Cardiac muscle cell (in vitro differentiated cells and primary cell): ENCODE results near the gene ACVRL1. TPM values are rescaled to one million over a fixed set of nuclear protein-coding genes. Genes with fewer than 3 reads are reported as not detected.
A peak's percentile ranks its signal among the peaks of the same experiment; 100 is the strongest.

Source experiments
- DNase-seq, 2 donors: peaks; one replicate each; pipeline versions ENCODE4 v3.0.0 to v3.0.0-alpha.2; 2010 to 2017; ENCODE audit warnings: low read depth in 1 of 2, low spot score in 1 of 2
- H3K27ac ChIP-seq: fragments of 200-600 bp; sonication (generic); 2 replicates; pipeline ENCODE4 v1.5.1; 2016
- H3K27me3 ChIP-seq: fragments of 200-600 bp; sonication (generic); 2 replicates; pipeline ENCODE4 v1.6.0; 2016; ENCODE audit warnings: control low read depth
- H3K36me3 ChIP-seq: fragments of 200-600 bp; sonication (generic); 2 replicates; pipeline ENCODE4 v1.5.1; 2016; ENCODE audit warnings: control low read depth
- H3K4me1 ChIP-seq: fragments of 200-600 bp; sonication (generic); 2 replicates; pipeline ENCODE4 v1.8.1; 2017; ENCODE audit warnings: low read depth, mild to moderate bottlenecking, mixed run types
- H3K4me3 ChIP-seq: fragments of 200-600 bp; sonication (generic); 2 replicates; pipeline ENCODE4 v1.5.1; 2016; ENCODE audit warnings: mild to moderate bottlenecking
- H3K9me3 ChIP-seq: fragments of 200-600 bp; sonication (generic); 2 replicates; pipeline ENCODE4 v1.5.1; 2017; ENCODE audit warnings: low read depth, mild to moderate bottlenecking, control low read depth
- polyA plus RNA-seq: library from polyadenylated mRNA; unstranded; fragments of >200 nt; fragmentation: Nextera tagmentation; extraction: Ambion mirVana; gene quantifications from 2 replicates; pipeline ENCODE4 v1.2.1, GENCODE V29; 2016
- total RNA-seq: library from RNA; depleted of rRNA; stranded (reverse); fragments of >200 nt; gene quantifications from 2 replicates; pipeline ENCODE4 v1.2.3, GENCODE V29; 2016
- TF ChIP-seq, protein P1 (sequence below): IDR thresholded peaks from 2 replicates; pipeline ENCODE4 v1.5.1; 2012; ENCODE audit warnings: low read depth, mild to moderate bottlenecking, low read length

Gene ACVRL1
- total and polyA plus RNA-seq, 2 experiments from 2014 or later: 5.5 TPM; not detected in 1

GRCh38 chr12:51922146-51922545 lies 14.8 kb downstream of the ACVRL1 start:
- H3K4me3 ChIP-seq: no peak overlapping the region
- H3K36me3 ChIP-seq: no peaks in the 10 kb centered on the region
- peaks cover 43% of the 10 kb centered on the region for H3K4me1 ChIP-seq
- H3K27me3 ChIP-seq: no peaks in the 10 kb centered on the region
- no peaks in the 10 kb centered on the region for H3K9me3 ChIP-seq
- peak overlapping the region; percentile 84 for H3K27ac ChIP-seq
- DNase-seq: no peak
- TF ChIP-seq, protein P1, sequence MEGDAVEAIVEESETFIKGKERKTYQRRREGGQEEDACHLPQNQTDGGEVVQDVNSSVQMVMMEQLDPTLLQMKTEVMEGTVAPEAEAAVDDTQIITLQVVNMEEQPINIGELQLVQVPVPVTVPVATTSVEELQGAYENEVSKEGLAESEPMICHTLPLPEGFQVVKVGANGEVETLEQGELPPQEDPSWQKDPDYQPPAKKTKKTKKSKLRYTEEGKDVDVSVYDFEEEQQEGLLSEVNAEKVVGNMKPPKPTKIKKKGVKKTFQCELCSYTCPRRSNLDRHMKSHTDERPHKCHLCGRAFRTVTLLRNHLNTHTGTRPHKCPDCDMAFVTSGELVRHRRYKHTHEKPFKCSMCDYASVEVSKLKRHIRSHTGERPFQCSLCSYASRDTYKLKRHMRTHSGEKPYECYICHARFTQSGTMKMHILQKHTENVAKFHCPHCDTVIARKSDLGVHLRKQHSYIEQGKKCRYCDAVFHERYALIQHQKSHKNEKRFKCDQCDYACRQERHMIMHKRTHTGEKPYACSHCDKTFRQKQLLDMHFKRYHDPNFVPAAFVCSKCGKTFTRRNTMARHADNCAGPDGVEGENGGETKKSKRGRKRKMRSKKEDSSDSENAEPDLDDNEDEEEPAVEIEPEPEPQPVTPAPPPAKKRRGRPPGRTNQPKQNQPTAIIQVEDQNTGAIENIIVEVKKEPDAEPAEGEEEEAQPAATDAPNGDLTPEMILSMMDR: no peak

- TF ChIP-seq, protein P1: peak; percentile 18
- H3K27ac ChIP-seq: no peak overlapping the region
- peak in 1 of 2 donors; percentile 87 for DNase-seq
- H3K27me3 ChIP-seq: no peaks in the 10 kb centered on the region
- no peak overlapping the region for H3K4me3 ChIP-seq
- peaks cover 38% of the 10 kb centered on the region for H3K4me1 ChIP-seq
- no peaks in the 10 kb centered on the region for H3K9me3 ChIP-seq
- no peaks in the 10 kb centered on the region for H3K36me3 ChIP-seq
Measured at GRCh38 chr12:51922762-51923505, 15.6 kb downstream of the ACVRL1 start.

- no peak overlapping the region for H3K27ac ChIP-seq
- DNase-seq: peak; percentile 52 to 56
- peaks cover 35% of the 10 kb centered on the region for H3K4me1 ChIP-seq
- H3K9me3 ChIP-seq: no peaks in the 10 kb centered on the region
- TF ChIP-seq, protein P1: peak; percentile 92
- H3K27me3 ChIP-seq: no peaks in the 10 kb centered on the region
- no peak overlapping the region for H3K4me3 ChIP-seq
- H3K36me3 ChIP-seq: no peaks in the 10 kb centered on the region
Measured at GRCh38 chr12:51923506-51924365, 16.4 kb downstream of the ACVRL1 start.

- Histone ChIP-seq H3K9me3 (no peaks in the 10 kb centered on the region), H3K27ac (no peak overlapping the region), H3K36me3 (no peaks in the 10 kb centered on the region), H3K4me3 (no peak overlapping the region), H3K4me1 (peaks cover 35% of the 10 kb centered on the region), H3K27me3 (no peaks in the 10 kb centered on the region)
- TF ChIP-seq, protein P1: no peak
- no peak for DNase-seq
Measured at GRCh38 chr12:51924551-51925319, 17.4 kb downstream of the ACVRL1 start.

DNA sequence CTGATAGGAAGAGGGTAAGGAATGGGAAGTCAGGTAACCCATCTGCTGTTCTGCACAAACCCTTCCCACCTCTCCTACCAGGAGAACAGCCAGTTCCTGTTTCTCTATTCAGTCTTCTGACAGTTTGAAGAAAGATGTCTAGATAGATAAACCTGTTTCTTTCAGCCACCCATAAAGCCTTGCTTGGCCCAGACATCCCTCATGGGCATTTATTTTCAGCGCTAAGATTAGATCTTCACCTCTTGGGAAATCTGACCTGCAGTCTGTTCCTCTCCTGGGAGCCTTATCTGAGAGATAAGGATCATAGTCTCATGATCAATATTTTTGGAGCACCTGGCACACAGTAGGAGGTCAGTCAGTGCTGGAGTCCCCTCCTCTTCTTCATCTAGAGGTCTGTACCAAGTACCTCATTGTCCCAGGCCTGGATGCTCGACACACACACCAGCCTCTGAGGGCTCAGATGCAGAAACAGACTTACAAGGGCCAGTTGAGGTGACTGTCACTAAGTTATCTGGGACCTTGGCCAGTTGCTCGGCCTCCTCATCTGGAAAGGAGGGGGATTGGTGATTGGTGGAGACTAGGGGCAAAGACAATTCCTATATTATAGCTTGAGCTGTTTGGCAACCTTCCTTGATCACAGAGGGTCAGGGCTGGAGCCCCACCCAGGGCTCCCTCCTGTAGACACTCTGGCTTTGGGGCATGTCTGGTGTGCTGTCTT lies 18.2 kb downstream of the ACVRL1 start:
- no peak overlapping the region for H3K27ac ChIP-seq

More for the DNA sequence above, 18.2 kb downstream of the ACVRL1 start:
- no peaks in the 10 kb centered on the region for H3K36me3 ChIP-seq
- no peak for DNase-seq
- H3K4me1 ChIP-seq: peaks cover 34% of the 10 kb centered on the region
- H3K27me3 ChIP-seq: no peaks in the 10 kb centered on the region
- TF ChIP-seq, protein P1: no peak
- H3K4me3 ChIP-seq: no peak overlapping the region
- H3K9me3 ChIP-seq: no peaks in the 10 kb centered on the region
